Stimulated activated CD8-positive, alpha-beta memory T cell treated with anti-CD3 and anti-CD28 coated beads, Interleukin-12 subunit alpha, Interleukin-12 subunit beta, amount 100 ng/mL, for 24 hours (primary cell): Measurements from ENCODE around the gene ALDH1B1.

ENCODE experiments used
- DNase-seq: peaks from one replicate; pipeline ENCODE4 v3.0.0-alpha.2; 2020; ENCODE audit errors: extremely low read depth

The ALDH1B1 gene

GRCh38 chr9:38416461-38416860 is 24.0 kb downstream of the ALDH1B1 start:
- no peak for DNase-seq

DNA sequence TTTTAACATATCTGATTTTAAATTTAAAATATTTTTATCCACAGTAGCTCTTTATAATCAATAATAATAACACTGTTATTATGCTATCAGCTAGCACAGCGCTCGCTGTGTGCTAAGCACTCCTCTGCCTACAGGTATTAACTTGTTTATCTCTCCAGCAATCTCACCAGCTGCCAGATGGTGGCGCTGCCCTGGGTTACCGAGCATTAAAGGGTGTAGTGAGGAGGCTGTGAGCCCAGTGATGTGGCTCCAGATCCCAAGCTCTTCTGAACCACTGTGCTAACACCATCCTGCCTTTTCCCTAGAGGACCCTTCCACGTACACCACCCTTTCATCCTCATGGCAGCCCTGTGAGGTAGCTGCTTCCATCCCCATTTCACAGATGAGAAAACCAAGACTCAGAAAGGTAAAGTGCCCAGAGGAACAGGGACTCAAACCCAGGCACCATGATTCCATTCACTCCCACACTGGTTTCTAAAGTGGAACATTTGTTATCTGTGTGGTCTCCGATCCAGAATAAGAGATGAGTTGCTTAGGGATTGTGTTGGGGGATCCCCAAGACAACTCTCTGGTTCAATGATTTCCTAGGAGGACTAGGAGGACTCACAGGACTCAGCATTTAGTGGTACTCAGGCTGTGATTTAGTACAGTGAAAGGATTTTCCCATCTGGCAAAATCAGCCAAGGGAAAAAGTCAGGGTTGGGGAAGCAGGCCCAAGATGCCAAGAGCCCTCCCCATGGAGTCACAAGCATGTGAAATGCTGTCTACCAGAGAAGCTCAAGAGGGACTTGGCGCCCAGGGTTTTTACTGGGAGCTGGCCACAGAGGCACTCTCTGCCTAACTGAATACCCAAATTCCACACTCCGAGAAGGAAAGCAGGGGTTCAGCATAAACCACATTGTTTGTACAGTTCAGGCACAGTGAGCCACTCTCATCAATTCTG is 24.8 kb downstream of the ALDH1B1 start:
- DNase-seq, result no peak

DNA sequence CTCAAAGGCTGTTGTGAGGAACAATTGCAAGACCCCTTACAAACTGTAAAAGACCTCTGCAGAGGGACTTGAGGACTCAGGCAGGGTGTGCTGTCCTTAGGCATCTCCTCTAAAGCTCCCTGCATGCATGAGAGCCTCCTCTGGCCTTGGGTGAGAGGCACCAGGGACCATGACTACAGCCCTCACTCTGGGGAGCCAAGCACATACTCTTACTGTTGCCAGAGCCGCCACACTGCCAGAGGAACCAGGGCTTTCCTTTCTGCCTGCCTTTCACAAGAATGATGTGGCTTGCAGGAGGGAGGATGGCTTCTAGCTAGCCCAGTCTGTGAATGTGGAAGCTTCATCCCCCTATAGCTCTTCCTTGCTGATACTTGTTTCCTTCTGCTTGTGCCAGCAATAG is 25.9 kb downstream of the ALDH1B1 start:
- no peak for DNase-seq

- no peak for DNase-seq
These were observed 26.7 kb downstream of the ALDH1B1 start for GRCh38 chr9:38419181-38419580.

GRCh38 chr9:38421498-38422211 is 29.2 kb downstream of the ALDH1B1 start:
- no peak for DNase-seq

DNA sequence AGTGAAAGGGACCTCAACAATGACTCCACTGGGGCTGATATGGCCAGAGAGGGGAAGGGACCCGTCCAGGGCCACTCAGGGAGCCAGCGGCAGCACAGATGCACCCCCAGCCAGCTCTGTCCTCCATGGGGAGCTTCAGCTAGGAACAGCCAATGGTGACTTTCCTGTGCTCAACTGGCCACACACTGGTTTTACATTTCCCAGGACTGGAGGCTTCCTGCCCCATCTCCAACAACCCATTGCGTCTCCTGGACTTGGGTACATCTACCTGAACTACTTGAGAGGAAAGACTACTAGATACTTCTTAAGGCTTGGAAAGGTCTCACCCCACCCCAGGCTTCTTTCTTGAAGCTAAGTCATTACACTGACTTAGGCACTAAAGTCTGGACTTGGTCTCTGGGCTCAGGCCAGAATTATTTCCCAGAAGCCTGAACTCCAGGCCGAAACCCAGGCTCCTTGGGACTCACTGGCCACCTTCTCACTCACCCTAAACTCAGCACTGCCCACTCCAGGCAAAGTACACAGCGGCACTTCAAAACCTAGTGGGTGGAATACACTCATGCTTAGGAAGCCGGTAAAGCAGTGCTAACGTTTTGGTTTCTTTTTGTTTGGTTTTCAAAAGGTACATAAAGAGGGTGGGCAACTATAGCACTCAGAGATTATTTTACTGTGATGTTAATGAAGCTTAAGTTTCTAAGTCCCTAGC is 30.2 kb downstream of the ALDH1B1 start:
- no peak for DNase-seq

DNA sequence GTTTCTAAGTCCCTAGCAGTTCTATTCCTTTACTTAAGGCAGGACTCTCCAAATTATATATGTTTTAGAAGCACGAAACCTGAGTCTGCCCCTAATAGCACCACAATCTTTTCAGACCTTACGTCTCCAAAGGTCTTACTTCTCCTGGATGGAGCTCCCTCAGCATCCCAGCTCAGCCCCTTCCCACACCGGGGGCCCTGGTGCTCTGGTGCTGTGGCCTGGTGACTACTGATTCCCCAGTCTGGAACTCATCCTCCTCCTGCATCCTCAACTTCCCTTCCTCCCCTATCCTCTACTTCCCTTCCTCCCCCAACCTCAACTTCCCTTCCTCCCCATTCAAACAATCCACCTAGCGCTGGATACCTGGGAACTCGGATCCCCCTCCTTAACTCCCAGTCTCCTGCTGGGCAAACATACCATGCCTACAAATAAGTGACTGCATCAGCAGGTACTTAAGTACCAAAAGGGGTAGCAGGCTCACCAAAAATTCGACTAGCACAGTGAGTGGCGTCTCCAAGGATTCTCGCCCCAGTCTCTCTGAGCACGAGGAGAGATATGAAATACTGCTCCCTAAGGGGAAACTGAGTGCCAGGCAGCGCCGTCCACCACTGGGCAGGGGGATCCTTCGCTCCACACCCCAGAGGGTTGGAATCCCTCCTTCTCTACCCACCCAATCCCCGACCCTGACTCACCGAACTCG is 30.9 kb downstream of the ALDH1B1 start:
- DNase-seq, result no peak

DNA sequence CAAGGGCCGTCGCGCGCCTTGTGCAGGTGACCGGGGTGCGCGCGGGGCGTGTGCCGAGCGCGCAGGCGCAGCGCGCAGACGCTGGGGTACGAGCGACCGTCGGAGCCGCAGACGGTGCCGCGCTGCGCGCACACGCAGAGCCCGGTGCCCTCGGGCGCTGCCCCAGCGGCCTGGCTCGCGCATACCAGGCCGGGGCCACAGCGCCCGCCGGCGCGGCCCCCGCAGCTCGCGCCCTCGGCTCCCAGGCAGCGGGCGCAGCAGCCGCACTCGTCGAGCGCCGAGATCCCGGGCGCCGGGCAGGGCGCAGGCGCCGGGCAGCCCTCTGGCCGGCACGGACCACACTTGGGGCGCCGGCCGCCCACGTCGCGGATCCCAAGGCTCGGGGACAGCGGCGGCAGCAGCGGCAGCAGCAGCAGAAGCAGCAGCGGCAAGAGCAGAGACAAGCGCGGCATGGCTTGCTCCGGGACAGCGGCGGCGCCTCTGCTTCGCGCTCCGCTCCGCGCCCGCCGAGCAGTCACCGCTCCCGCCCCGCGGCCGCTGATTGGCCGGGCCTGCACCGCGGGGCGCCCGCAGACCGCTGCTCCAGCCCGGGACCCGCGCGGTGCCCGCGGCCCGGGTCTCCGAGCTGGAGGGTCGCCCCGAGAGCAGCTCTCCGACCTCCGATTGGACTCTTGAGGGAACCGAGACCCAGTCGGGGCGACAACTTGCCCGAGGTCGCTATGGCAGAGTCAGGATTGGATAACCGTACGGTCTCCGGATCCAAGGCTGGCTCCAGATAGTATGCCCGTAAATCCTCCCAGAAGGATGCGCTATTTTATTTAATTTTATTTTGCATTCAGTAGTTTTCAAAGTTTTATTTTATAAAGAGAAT is 31.7 kb downstream of the ALDH1B1 start, which contains the start of gene IGFBPL1:
TSS of gene IGFBPL1 (minus strand) at position 482 of the 871 bp plus-strand sequence. CDS start at position 452, 30 bp downstream.
- DNase-seq, result no peak

DNA sequence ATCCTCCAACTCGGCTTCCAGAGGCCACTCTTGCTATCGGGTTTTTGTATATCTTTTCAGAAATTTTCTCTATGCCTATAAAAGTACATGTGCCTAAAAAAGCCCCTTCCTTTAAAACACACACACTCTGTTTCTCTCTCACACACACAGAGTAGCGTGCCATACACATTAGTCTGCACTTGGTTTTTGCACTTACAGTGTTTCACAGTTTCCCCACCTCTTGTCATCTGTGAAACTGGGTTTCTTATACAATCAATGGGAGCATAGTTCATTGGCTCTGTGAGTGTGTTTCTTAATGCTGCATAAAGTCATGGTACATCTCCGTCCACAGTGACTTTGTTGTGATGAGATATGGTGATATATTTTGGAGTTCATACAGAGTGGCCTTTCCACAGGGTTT is 32.4 kb downstream of the ALDH1B1 start:
- no peak for DNase-seq

DNA sequence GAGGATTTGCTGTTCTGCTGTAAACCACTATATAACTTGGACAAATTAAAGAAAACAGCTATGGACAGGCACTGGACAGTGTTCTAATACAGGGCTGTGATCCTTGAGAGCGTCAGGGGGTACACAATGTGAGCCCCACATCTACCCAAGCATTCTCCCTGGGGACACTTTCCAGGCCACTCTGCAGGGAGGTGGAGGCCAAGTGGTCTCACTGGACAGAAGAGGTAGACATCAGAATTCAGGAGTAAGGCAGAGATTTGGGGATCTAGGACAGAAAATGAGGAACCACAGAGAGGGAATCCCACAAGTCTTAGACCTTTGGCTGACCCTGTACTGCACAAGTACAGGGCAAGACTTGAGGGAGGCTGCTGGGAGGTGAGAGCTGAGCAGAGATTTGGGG is 35.6 kb downstream of the ALDH1B1 start:
- no peak for DNase-seq

- DNase-seq, result no peak
These were observed 38.6 kb downstream of the ALDH1B1 start for GRCh38 chr9:38431116-38431515.

DNA sequence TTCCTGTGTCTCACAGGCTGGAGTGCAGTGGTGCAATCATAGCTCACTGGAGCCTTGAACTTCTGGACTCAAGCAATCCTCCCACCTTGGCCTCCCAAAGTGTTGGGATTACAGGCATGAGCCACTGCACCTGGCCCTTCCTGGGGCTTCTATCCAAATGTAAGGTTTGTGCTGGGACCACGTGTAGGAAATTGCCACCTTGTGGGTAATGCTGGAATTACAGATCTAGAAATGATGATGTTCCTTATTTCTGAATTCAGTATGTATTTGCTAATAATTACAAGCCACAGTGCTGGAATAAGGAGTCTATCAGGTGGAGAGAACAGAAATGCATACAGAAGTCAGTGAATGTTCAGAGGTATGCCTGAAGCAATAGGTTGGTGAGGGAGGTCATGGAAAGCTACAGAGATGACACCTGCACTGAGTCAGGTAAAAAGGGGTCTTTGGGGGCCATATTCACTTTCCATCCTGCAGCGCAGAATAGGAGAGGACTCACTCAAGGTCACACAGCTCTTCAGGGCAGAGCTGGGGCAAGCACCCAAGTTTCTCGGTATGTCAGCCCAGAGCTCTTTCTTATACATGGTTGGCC is 40.5 kb downstream of the ALDH1B1 start:
- no peak for DNase-seq

- no peak for DNase-seq
These were observed 41.9 kb downstream of the ALDH1B1 start for GRCh38 chr9:38434365-38434764.

GRCh38 chr9:38434853-38435252 is 42.4 kb downstream of the ALDH1B1 start:
- no peak for DNase-seq

- no peak for DNase-seq
These were observed 43.0 kb downstream of the ALDH1B1 start for GRCh38 chr9:38435521-38435920.

- no peak for DNase-seq
These were observed 44.2 kb downstream of the ALDH1B1 start for GRCh38 chr9:38436708-38437107.

DNA sequence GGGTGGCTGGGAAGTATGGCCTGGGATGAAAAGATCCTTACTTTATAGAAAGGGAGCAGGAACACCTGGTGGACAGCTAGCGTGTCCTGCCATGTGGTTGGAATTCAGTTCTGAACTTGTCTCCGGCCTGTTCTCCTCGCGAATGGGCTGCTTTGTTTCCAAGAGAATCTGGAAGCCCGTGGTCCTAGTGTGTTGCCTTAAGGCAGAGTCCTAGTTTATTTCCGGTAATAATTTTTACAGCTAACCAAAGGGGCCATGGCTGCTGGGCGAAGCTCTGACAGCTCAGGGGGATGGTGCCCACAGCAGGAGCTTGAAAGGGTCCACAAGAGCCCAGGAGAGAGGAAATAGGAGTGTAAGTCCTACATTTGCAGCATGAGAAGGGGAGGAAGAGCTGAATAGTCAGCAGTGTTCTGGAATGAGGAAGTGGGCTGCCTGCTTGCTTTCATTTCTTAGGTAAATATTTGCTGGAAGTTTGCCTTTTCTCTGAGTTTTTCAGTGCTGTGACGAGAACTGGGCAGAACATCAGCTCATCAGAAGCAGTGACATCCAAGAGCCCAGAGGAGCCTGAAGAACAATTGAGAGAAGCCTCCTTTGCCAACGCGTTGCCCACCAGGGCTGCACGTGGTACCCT is 44.8 kb downstream of the ALDH1B1 start:
- no peak for DNase-seq

DNA sequence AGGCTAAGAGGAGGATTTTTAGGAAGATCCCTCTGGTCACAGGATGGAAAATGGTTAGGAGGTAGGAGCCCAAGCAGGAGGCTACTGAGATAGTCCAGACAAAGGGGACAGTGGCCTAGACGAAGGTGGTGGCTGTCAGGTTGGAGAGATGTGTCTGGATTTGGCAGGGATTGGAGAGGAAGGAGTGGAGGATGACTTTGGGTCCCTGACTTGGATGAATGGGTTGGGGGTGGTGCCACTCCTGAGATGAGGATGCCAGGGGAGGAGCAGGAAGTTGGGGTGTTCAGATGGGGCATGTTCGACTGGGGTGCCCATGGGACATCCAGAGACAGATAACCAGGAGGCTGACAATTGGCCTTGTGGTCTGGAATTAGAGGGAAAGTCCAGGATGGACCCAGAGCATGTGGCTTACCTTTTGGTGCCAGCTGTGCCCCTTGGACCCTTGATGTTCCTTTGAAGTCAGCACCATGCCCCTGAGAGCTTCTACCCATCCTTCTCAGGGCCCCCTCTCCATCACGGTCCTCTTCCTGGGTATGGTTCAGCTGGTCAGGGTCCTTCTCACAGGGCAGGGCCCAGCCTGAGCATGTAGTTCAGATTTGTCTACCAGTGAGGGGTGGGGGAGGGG is 46.9 kb downstream of the ALDH1B1 start:
- DNase-seq, result no peak

DNA sequence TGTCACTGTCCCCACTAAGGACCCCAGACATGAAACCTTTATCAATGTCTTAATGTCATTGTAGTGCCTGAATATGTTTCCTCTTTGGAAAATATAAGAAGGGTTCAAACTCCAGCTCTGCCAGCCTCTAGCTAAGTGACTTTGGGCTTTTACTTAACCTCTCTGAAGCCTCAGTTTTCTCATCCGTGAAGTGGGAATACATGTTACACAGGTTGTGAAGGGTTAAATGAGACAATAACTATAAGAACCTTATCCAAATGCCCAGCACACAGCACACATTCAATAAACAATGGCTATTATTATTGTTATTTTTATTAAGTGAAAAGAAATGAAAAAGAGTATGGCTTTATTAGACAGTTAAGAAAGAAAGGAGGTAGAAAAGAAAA is 47.4 kb downstream of the ALDH1B1 start:
- DNase-seq, result no peak
